ENCODE data around the gene TMEM63A.
"Not testable (repeated sequence)": the region's sequence is repeated elsewhere in the genome, so short reads cannot be mapped to it uniquely, and the experiment has no call there.

TMEM63A gene

DNA sequence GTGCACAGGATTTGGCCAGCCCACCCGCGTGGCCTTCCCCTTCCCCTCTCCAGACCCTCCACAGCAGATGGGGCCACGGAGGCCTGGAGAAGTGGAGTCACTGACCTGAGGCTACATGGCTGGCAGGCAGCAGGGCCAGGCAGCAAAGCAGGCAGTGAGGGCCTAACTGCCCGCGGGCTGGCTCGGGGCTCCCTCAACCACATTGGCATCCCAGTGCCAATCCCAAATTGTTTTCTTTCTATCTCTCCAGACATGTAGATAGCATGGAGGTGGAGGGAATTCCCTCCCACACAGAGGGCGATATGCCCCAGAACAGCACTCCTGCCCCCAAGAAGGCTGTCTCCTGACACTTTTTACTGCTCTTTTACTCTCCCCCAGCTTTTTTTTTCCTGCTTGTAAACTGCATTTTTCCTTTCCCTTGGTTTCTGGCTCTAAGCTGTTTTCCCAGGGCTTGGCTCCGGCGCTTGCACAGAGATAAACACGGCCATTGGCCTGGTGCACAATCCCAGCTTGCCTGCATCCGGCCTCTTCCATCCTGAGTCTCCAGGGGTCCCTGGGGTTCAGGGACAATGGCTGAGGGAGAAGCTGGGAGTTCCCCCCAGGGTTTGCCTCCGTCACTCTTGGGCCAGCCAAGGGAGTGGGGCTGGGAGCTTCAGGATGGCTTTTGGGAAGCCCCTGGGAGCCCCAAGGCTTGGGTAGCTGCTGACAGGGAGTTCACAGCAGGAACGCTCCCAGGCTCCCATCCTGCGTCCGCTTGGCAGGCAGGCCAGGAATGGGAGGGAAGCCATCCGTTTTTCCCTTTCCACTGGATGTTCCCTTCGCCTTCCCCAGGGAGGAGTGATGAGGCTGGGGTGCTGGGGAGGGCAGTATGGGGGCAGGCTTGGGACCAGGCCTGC lies 65.3 kb downstream of the TMEM63A start:
- no peak for ATAC-seq

DNA sequence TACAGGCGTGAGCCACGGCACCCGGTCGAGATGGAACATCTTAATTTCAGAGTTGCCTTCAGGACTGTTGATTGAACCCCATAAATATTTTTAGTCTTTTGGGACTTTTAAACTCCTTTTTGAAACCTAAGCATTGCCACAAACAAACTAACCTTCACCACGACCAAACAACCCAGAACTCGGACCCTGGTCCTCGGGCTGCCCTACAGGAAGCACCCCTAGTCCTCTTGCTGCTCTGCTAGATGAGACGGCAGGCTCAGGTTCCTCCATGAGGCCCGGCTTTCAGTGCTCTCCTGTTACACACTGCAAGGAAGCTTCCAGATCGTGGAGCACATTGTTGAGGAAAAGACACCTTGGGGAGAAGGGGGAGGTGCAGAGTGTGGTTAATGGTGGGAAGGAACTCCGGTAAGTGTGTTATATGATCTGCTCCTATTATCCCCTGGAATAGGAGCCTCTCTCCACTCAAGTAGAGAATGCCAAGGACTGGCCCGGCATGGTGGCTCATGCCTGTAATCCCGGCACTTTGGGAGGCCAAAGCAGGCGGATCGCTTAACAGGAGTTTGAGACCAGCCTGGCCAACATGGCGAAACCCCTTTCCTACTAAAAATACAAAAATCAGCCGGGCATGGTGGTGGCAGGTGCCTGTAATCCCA lies 66.5 kb downstream of the TMEM63A start:
- no peak for ATAC-seq

DNA sequence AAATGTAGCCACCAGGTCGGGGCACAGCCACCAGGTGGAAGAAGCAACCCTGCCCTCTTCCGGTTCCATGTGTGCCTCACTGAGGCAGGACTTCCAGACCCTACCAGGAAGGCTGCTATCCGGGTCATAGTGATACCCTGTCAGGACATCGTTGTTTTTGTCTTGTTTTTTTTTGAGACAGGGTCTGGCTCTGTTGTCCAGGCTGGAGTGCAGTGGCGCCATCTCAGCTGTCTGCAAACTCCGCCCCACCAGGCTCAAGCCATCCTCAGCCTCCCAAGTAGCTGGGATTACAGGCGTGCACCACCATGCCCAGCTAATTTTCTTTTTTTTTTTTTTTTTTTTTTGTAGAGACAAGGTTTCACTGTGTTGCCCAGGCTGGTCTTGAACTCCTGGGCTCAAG lies 67.1 kb downstream of the TMEM63A start:
- not testable (repeated sequence) for ATAC-seq

DNA sequence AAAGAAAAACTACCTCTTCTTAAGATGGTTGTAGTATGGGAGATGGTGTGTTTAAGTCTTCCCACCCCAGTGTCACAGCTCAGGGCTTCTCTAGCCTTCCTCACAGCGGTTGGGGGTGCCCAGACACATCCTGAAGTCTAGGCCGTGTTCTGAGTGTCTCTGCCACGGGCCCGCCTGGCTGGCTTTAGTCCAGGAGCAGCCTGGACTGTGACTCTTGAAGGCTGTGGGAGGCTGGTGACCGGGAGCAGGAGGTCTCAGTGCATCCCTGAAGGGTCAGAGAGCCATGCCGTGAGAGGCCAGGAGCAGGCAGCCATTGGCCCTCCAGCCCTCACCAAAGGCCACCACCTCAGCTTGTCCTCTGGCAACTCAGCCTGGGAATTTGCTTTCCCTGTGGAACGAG lies 67.8 kb downstream of the TMEM63A start:
- no peak for ATAC-seq

DNA sequence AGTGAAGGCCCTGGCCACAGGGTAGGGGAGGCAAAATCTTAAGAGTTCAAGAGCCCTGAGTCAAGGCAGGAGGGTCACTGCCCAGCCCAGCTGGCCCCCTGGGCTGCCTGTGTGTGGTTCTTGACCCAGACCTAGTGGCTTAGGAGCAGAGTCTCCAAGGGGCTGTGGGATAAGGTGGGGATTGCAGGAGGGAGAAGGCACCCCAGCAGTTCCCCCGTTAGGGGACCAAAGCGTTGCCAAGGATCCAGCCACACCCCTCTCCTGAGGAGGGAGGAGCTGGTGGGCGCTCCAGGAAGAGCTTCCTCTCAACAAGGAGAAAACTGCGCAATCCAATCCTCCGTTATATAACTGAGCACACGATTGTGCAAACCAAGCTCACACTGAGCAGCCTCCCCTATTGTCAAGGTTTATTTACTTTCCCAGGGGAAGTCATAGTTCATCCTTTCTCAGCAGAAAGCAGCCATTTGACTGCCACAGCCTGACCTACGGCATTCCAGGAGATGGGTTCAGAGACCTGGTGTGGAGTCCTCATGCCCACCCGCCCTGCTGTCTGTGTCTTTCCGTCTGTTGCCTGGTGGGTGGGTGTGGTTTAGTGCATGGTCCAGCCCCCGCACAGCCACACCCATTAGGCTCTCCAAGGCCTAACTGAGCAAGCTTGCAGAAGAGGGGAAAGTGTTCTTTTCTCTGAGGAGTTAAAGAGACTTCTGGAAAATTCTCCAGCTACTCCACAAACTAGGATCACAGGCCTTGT lies 68.8 kb downstream of the TMEM63A start:
- no peak for ATAC-seq

DNA sequence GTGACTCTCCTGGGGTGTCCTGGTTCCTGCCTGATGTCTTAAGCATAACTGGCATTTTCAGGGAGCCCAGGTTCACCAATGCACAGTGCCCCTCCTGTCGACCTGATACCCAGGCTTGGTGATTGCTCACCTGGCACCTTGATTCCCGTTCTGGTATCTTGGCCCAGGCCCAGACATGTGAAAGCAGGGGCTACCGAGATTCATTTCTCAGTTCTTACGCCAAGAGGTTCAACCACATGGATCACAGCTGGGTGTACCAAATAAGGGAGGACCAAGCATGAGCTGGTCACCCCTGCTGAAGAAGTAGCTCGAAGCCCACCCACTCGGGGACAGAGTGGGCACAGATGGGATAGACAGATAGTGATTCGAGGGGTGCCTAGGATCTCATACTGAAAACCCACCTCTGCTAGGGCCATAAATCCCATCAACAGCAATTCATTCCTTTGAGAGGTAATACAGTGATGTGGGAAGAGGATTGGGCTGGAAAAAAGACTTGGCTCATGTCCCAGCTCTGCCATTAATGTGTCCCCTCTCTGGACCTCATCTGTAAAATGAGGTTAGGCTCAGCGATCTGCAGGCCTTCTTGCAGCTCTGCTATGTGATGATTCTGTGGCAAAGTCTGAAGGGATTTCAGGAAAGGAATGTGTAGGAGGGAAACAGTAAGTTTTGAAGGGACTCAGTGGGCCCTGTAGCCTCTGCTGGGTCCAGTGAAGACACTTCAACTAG lies 69.5 kb downstream of the TMEM63A start:
- no peak for ATAC-seq

DNA sequence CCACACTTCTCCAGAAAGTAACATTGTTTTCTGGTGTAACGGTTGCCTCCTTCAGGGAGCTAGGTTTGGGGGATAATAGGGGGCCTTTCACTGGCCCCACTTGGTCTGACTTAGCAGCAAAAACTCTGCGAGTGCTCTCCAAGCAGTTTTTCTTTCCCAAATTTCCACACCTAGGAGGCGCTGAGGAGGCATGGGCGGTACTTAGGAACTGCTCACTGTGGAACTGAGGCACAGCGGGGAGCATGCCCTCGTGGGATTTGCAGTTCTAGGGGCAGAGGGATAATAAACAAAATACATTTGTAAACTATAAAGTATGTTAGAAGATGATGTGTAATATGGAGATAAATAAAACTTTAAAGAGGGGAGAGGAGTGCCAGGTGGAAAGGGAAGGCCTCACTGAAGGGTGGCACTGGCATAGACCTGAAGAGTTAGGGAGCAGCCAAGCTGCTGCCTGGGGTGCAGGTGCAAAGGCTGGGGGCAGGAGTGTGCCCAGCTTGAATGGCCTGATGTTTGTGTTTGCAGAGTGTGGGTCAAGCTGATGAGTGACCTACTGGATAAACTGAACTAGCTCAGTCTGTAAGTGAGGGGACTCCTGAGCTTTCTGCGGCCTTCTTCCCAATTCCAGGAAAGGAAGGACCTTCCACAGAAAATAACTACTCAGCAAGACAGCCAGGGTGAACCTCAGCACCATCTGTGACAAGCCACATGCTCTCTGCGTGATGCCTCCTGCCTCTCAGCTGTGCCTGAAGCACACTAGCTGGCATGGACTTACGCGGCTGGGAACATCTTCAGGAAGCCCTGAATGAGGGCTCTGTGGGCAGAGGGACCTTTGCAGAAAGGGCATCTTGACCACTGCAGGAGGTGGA lies 70.3 kb downstream of the TMEM63A start:
- no peak for ATAC-seq

DNA sequence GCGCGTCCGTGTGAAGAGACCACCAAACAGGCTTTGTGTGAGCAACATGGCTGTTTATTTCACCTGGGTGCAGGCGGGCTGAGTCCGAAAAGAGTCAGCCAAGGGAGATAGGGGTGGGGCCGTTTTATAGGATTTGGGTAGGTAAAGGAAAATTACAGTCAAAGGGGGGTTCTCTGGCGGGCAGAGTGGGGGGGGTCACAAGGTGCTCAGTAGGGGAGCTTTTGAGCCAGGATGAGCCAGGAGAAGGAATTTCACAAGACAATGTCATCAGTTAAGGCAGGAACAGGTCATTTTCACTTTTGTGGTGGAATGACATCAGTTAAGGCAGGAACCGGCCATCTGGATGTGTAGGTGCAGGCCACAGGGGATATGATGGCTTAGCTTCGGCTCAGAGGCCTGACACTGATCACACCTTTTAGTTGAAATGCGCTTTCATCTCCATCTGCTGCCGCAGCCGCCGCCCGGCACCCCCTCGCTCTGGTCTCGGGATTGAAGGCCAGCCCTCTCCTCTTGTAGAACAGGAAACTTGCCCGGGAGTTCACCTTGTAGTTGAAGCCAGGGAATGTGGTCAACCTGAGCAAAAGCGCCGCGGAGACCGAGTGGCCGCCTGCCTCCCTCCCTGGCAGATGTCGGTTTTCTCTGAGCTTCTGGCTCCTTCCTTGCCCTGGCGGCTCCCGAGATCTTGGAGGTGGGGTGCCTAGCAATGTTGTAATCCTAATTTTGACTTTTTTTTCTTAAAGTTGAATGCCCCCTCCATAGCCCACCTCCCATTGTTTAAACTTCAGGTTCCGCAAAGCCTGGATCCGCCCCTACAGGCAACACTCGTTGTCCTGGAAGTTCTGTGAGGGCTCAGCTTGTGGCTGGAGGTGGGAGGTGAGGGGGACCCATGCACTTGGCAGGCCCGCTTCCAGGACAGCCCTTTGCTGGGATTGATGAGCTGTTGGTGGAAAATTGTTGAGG lies 71.3 kb downstream of the TMEM63A start:
- not testable (repeated sequence) for ATAC-seq

DNA sequence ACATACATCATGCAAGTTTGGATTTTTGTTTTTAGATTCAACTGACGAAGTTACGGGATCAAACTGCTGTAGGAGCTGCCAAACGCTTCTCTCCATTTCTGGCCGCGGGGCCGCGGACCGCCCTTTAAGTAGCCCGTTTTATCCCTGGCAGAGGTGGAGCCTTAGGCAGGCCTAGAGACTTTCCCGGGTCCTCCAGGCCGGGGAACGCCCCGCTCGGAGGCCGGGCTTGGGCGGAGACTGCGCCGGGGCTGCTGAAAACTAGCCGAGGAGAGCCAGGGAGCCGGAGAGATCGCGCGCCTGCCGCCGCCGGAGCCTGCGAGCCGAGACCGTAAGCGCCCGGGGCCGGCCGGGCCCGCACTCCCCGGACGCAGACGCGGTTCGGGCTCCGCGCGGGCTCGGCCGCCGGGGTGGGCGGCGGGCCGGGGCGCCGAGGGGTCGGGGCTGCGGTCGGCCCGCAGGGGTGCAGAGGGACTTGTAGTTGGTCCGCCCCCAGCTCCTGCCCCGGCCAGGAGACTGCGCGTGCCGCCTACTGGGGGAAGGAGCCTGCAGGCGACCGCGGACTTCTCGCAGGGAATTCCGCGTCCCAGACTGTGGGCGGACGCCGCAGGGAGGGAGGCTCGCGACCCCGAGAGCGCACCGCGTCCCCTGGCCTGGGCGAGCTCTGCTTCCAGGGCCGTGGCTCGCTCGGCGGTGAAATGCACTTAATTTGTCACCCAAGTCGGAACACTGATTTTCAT lies 72.2 kb downstream of the TMEM63A start, which contains the start of gene EPHX1:
EPHX1 (plus strand) TSS at position 283 of the 737 bp plus-strand sequence. CDS start 18,606 bp downstream, outside the sequence.
- ATAC-seq: peak; percentile 81 to 94

DNA sequence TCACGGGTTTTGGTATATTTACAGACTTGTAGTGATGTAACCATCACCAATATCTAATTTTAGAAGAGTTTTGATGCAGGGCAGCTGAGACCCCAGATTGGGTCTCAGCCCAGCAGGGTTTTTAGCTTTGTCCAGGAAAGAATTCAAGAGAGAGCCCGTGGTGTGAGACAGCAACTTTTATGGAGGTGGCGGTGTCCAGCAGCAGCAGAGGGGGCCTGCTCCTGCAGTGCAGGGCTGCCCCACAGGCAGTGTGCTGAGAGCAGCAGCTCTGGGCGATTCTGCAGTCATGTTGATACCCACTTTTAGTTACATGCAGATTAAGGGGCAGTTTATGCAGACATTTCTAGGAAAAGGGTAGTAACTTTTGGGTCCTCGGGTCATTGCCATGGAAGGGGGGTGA lies 74.0 kb downstream of the TMEM63A start:
- ATAC-seq: no peak

DNA sequence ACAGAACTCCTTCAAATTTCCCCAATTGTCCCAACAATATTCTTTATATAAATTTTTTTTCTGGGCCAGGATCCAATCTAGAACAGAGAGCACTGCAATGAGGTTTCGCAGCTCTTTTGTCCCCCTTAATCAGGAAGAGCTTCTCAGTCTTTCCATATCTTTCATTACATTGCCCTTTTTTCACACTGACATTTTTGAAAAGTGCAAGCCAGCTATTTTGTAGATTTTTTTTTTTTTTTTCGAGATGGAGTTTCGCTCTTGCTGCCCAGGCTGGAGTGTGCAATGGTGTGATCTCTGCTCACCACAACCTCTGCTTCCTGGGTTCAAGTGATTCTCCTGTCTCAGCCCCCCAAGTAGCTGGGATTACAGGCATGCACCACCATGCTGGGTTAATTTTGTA lies 75.4 kb downstream of the TMEM63A start:
- not testable (repeated sequence) for ATAC-seq

DNA sequence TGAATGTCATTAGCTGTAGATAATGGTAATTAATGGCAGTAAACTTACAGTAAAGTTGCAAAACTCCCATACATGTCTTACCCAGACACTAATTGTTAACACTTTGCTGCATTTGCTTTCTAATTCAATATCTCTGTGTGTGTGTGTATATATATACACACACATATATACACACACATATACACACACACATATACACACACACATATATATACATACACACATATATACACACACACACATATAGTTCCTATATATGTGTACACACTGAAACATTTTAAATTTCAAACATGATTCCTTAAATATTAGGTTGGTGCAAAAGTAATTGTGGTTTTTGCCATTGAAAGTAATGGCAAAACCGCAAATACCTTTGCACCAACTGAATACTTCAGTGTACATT lies 75.9 kb downstream of the TMEM63A start:
- ATAC-seq: no peak

DNA sequence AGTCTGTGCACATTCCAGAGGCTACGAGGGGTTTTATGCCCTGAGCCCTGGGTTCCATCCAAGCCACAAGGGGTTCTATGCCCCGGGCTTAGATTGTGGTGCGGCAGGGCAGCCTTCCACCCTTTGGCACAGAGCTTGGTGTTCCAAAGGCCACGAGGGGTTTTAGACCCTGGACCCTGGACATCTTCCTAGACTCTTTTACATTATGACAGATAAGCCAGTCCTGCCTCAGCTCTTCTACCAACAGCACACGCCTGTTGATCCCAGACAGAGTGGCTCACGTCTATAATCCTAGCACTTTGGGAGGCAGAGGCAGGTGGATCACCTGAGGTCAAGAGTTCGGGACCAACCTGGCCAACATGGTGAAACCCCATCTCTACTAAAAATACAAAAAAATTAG lies 81.0 kb downstream of the TMEM63A start:
- not testable (repeated sequence) for ATAC-seq

DNA sequence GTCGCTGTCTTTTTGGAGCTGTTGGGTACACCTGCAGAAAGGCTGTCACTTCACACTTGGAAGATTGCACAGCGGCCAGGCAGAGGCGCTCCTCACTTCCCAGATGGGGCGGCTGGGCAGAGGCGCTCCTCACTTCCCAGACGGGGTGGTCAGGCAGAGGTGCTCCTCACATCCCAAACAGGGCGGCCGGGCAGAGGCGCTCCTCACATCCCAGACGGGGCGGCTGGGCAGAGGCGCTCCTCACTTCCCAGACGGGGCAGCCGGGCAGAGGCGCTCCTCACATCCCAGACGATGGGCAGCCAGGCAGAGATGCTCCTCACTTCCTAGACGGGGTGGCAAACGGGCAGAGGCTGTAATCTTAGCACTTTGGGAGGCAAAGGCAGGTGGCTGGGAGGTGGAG lies 86.1 kb downstream of the TMEM63A start:
- not testable (repeated sequence) for ATAC-seq

All from activated CD4-positive, CD25-positive, alpha-beta regulatory T cell treated with anti-CD3 and anti-CD28 coated beads, Interleukin-2, amount 50 U/mL, for 24 hours (primary cell).